Measurements from ENCODE around the gene BMP6. TPM values are rescaled to one million over a fixed set of nuclear protein-coding genes. Genes with fewer than 3 reads are reported as not detected.

BMP6 gene
- total RNA-seq, 1 experiment from 2014 or later = not detected

DNA sequence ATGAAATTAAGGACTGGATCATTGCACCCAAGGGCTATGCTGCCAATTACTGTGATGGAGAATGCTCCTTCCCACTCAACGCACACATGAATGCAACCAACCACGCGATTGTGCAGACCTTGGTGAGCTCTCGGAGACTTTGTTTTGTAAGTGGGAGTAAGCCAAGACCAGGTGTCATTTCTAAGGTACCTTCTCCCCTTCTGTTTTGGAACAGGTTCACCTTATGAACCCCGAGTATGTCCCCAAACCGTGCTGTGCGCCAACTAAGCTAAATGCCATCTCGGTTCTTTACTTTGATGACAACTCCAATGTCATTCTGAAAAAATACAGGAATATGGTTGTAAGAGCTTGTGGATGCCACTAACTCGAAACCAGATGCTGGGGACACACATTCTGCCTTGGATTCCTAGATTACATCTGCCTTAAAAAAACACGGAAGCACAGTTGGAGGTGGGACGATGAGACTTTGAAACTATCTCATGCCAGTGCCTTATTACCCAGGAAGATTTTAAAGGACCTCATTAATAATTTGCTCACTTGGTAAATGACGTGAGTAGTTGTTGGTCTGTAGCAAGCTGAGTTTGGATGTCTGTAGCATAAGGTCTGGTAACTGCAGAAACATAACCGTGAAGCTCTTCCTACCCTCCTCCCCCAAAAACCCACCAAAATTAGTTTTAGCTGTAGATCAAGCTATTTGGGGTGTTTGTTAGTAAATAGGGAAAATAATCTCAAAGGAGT, 154.2 kb downstream of the BMP6 start:
- BruUV-seq (replicated peaks) = no TSS peak
- no peak overlapping the region for H3K4me3 ChIP-seq

DNA sequence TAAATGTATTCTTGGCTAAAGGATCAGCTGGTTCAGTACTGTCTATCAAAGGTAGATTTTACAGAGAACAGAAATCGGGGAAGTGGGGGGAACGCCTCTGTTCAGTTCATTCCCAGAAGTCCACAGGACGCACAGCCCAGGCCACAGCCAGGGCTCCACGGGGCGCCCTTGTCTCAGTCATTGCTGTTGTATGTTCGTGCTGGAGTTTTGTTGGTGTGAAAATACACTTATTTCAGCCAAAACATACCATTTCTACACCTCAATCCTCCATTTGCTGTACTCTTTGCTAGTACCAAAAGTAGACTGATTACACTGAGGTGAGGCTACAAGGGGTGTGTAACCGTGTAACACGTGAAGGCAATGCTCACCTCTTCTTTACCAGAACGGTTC, 154.8 kb downstream of the BMP6 start:
- no TSS peak for BruUV-seq (replicated peaks)
- no peaks in the 10 kb centered on the region for H3K9me2 ChIP-seq (ENCODE audit: insufficient read depth)
- no peak for TF ChIP-seq EZH2 (IDR thresholded peaks at IDR 0.05; ENCODE audit: low read depth)
- TF ChIP-seq, protein P1, sequence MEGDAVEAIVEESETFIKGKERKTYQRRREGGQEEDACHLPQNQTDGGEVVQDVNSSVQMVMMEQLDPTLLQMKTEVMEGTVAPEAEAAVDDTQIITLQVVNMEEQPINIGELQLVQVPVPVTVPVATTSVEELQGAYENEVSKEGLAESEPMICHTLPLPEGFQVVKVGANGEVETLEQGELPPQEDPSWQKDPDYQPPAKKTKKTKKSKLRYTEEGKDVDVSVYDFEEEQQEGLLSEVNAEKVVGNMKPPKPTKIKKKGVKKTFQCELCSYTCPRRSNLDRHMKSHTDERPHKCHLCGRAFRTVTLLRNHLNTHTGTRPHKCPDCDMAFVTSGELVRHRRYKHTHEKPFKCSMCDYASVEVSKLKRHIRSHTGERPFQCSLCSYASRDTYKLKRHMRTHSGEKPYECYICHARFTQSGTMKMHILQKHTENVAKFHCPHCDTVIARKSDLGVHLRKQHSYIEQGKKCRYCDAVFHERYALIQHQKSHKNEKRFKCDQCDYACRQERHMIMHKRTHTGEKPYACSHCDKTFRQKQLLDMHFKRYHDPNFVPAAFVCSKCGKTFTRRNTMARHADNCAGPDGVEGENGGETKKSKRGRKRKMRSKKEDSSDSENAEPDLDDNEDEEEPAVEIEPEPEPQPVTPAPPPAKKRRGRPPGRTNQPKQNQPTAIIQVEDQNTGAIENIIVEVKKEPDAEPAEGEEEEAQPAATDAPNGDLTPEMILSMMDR (conservative IDR thresholded peaks at IDR 0.05) = no peak
- no peaks in the 10 kb centered on the region for H3K4me1 ChIP-seq (replicated peaks; ENCODE audit: insufficient read depth)
- H2AFZ ChIP-seq = no peak overlapping the region
- no peak overlapping the region for H3K27ac ChIP-seq
- no peak overlapping the region for H3K4me3 ChIP-seq
- CTCF ChIA-PET = no interaction called here
- intact Hi-C loops (cut with micrococcal nuclease; ENCODE audit: unreplicated experiment) = no loop called here
- H4K20me1 ChIP-seq (ENCODE audit: insufficient read depth) = no peaks in the 10 kb centered on the region
- H3K36me3 ChIP-seq (ENCODE audit: low read depth) = no peaks in the 10 kb centered on the region
- no peaks in the 10 kb centered on the region for H3K9me3 ChIP-seq (ENCODE audit: insufficient read depth, low read depth)
- no peak for DNase-seq
- H3K4me2 ChIP-seq = no peak overlapping the region
- no peaks in the 10 kb centered on the region for H3K27me3 ChIP-seq (ENCODE audit: insufficient read depth, low read depth)
- no peaks in the 10 kb centered on the region for H3F3A ChIP-seq (ENCODE audit: insufficient read depth, low read depth)
- POLR2A ChIA-PET (ENCODE audit: unreplicated experiment) = interaction anchor here (0.5 kb wide), 1 partner anchor 174 kb away, joined by 3 read pairs; no protein-coding TSS in a partner anchor
- no peaks in the 10 kb centered on the region for H3K79me2 ChIP-seq (ENCODE audit: low read depth)

More for the DNA sequence above, 154.2 kb downstream of the BMP6 start:
- no peaks in the 10 kb centered on the region for H3K4me1 ChIP-seq (replicated peaks; ENCODE audit: insufficient read depth)
- H3K79me2 ChIP-seq (ENCODE audit: low read depth) = no peaks in the 10 kb centered on the region
- no peak overlapping the region for H3K4me2 ChIP-seq
- no peaks in the 10 kb centered on the region for H3K9me2 ChIP-seq (ENCODE audit: insufficient read depth)
- ChIA-PET POLR2A (ENCODE audit: unreplicated experiment) (interaction anchor here (0.5 kb wide), 1 partner anchor 175 kb away, joined by 3 read pairs; no protein-coding TSS in a partner anchor), CTCF (no interaction called here)
- no peak overlapping the region for H3K27ac ChIP-seq
- no peaks in the 10 kb centered on the region for H3K36me3 ChIP-seq (ENCODE audit: low read depth)
- no peak overlapping the region for H2AFZ ChIP-seq
- TF ChIP-seq, protein P1 (conservative IDR thresholded peaks at IDR 0.05) = no peak
- no peak for TF ChIP-seq EZH2 (IDR thresholded peaks at IDR 0.05; ENCODE audit: low read depth)
- H3K27me3 ChIP-seq (ENCODE audit: insufficient read depth, low read depth) = no peaks in the 10 kb centered on the region
- no peaks in the 10 kb centered on the region for H4K20me1 ChIP-seq (ENCODE audit: insufficient read depth)
- intact Hi-C loops (cut with micrococcal nuclease; ENCODE audit: unreplicated experiment) = no loop called here
- no peak for DNase-seq
- no peaks in the 10 kb centered on the region for H3F3A ChIP-seq (ENCODE audit: insufficient read depth, low read depth)
- H3K9me3 ChIP-seq (ENCODE audit: insufficient read depth, low read depth) = no peaks in the 10 kb centered on the region

DNA sequence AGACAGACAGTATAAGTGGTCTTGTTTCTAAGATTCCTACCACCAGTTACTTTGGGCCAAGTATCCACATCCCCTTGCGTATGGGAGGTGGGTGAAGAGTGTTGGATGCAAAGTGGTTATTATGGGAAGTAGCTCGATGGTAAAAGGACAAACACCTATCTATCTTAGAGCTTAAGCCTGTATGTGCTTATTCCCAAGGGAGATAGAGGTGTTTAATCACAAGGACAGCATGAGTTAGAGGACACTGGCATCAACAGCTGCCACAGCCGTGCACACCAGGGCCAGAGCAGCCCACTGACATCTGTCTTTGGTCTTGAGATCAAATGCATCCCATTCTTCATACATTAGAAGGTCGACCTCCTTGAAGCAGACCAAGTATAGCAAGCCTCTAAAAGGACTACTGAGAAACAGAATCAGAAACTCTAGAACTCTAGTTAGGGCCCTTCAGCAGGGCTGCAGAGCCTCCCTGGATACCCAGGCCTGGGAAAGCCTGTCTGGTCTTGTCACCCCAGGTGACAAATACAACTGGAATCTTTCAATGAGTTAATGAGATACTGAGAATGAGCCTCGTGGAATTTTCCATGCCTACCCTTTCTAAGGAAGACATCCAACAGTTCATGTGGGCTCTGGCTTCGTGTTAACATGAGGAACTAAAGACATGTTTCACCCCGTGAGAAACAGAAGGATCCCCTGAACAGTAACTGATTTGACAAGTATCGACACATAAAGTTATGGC, 156.0 kb downstream of the BMP6 start:
- no peak overlapping the region for H3K4me2 ChIP-seq
- no peaks in the 10 kb centered on the region for H3K27me3 ChIP-seq (ENCODE audit: insufficient read depth, low read depth)
- no peak overlapping the region for H2AFZ ChIP-seq
- no peaks in the 10 kb centered on the region for H3K4me1 ChIP-seq (replicated peaks; ENCODE audit: insufficient read depth)
- no TSS peak for BruUV-seq (replicated peaks)
- no peaks in the 10 kb centered on the region for H4K20me1 ChIP-seq (ENCODE audit: insufficient read depth)
- DNase-seq = no peak
- no peaks in the 10 kb centered on the region for H3K9me3 ChIP-seq (ENCODE audit: insufficient read depth, low read depth)
- H3K9me2 ChIP-seq (ENCODE audit: insufficient read depth) = no peaks in the 10 kb centered on the region
- CTCF ChIA-PET = no interaction called here
- POLR2A ChIA-PET (ENCODE audit: unreplicated experiment) = no interaction called here
- H3F3A ChIP-seq (ENCODE audit: insufficient read depth, low read depth) = no peaks in the 10 kb centered on the region
- H3K79me2 ChIP-seq (ENCODE audit: low read depth) = no peaks in the 10 kb centered on the region
- intact Hi-C loops (cut with micrococcal nuclease; ENCODE audit: unreplicated experiment) = no loop called here
- TF ChIP-seq, protein P1 (conservative IDR thresholded peaks at IDR 0.05) = no peak
- TF ChIP-seq EZH2 (IDR thresholded peaks at IDR 0.05; ENCODE audit: low read depth) = no peak
- H3K27ac ChIP-seq = no peak overlapping the region
- no peaks in the 10 kb centered on the region for H3K36me3 ChIP-seq (ENCODE audit: low read depth)
- no peak overlapping the region for H3K4me3 ChIP-seq
